ENCODE data around the gene SUSD1.

- TF ChIP-seq RARB (CRISPR knock-in tag; IDR thresholded peaks at IDR 0.05) = no peak
- TF ChIP-seq OSR1 (CRISPR knock-in tag; IDR thresholded peaks at IDR 0.05) = no peak
- TF ChIP-seq PATZ1 (CRISPR knock-in tag; IDR thresholded peaks at IDR 0.05; ENCODE audit: borderline replicate concordance) = no peak
- no peak for TF ChIP-seq ISL1 (CRISPR knock-in tag; IDR thresholded peaks at IDR 0.05)
- no peak for TF ChIP-seq ZFP30 (CRISPR knock-in tag; IDR thresholded peaks at IDR 0.05)
- TF ChIP-seq ARNTL (CRISPR knock-in tag; IDR thresholded peaks at IDR 0.05; ENCODE audit: borderline replicate concordance, low read depth) = no peak
- TF ChIP-seq BACH2 (CRISPR knock-in tag; IDR thresholded peaks at IDR 0.05; ENCODE audit: borderline replicate concordance) = no peak
- TF ChIP-seq ZNF565 (CRISPR knock-in tag; conservative IDR thresholded peaks at IDR 0.05; ENCODE audit: low read depth) = no peak
- TF ChIP-seq CSDC2 (CRISPR knock-in tag; IDR thresholded peaks at IDR 0.05) = no peak
- no peak for TF ChIP-seq ZFP3 (CRISPR knock-in tag; IDR thresholded peaks at IDR 0.05)
These were observed 172.1 kb downstream of the SUSD1 start for GRCh38 chr9:112002847-112003457.
